HepG2 (cell line): Measurements from ENCODE around the gene CDT1. TPM values are rescaled to one million over a fixed set of nuclear protein-coding genes. Genes with fewer than 3 reads are reported as not detected.

Experiments
- ATAC-seq: fragments of 200-7000 bp; cut with Tn5 transposase; 3 replicates; pipeline ENCODE4 v1.9.1; 2020; ENCODE audit warnings: mild to moderate bottlenecking, moderate library complexity
- BruUV-seq: library from RNA; stranded (reverse); fragments of 400-500 nt; replicated peaks from 2 replicates; lab custom pipeline; 2021; lab: Mats Ljungman, UMichigan
- CTCF ChIA-PET: fragments of 300-600 bp; formaldehyde crosslinking; extraction: SDS; loops from one replicate; lab custom pipeline; 2021; ENCODE audit warnings: low total read pairs, inconsistent platforms, low intra/inter-chr PET ratio; lab: Yijun Ruan, JAX
- POLR2A ChIA-PET: fragments of 350-600 bp; sonication (Branson Sonifier 250); formaldehyde crosslinking; loops from one replicate; lab custom pipeline; 2020; ENCODE audit warnings: antibody characterized with exemption, inconsistent platforms; lab: Yijun Ruan, JAX
- DNase-seq: peaks from one replicate; pipeline ENCODE4 v3.0.0-alpha.2; 2015; ENCODE audit warnings: low spot score
- FAIRE-seq: peaks from 3 replicates; lab custom pipeline; 2011; peaks lifted over from hg19 to GRCh38; lab: Jason Lieb, UNC
- H2AFZ ChIP-seq: one replicate; pipeline ENCODE4 v1.6.1; 2011; ENCODE audit warnings: low read length, inconsistent platforms
- H3K27ac ChIP-seq: fragments of 300-600 bp; 3 replicates; pipeline ENCODE4 v1.8.0; 2011; ENCODE audit warnings: mixed run types, mild to moderate bottlenecking, mixed read lengths, low read length, inconsistent platforms; ENCODE audit not compliant: insufficient read depth; ENCODE audit errors: extremely low read length
- H3K27me3 ChIP-seq, 2 experiments: fragments of 200-600 bp in 1 of 2; 2 replicates in 1 of 2; 3 replicates in 1 of 2; pipeline versions ENCODE4 v1.6.0 to v1.8.0; 2011; ENCODE audit warnings: low read length in 2 of 2, mild to moderate bottlenecking in 2 of 2, moderate library complexity in 2 of 2, inconsistent platforms in 1 of 2; ENCODE audit not compliant: insufficient read depth in 2 of 2, control insufficient read depth in 1 of 2
- H3K36me3 ChIP-seq, 2 experiments: fragments of 200-600 bp in 1 of 2; replicated peaks in 1 of 2; 2 replicates in 1 of 2; 3 replicates in 1 of 2; pipeline versions ENCODE4 v1.5.1 to v1.8.0; 2011; ENCODE audit warnings: low read length in 2 of 2, inconsistent platforms in 1 of 2; ENCODE audit not compliant: insufficient read depth in 2 of 2, control insufficient read depth in 1 of 2
- H3K4me1 ChIP-seq: 2 replicates; pipeline ENCODE4 v1.5.1; 2012; ENCODE audit warnings: low read length, inconsistent platforms; ENCODE audit not compliant: insufficient read depth
- H3K4me2 ChIP-seq: 2 replicates; pipeline ENCODE4 v1.6.0; 2011; ENCODE audit warnings: low read depth, low read length, inconsistent platforms
- H3K4me3 ChIP-seq, 3 experiments: fragments of 200-600 bp in 1 of 3; sonication (generic), shearing (Covaris generic) in 1 of 3; replicated peaks in 1 of 3; 2 replicates each; pipeline ENCODE4 v1.5.1; 2011 to 2016; ENCODE audit warnings: low read length in 3 of 3, inconsistent platforms in 2 of 3, low read depth in 2 of 3, mild to moderate bottlenecking in 2 of 3, control low read depth in 1 of 3, mixed read lengths in 1 of 3; ENCODE audit not compliant: insufficient read depth in 1 of 3
- H3K79me2 ChIP-seq: one replicate; pipeline ENCODE4 v1.6.1; 2011; ENCODE audit warnings: low read length, inconsistent platforms; ENCODE audit not compliant: insufficient read depth
- H3K9ac ChIP-seq: 2 replicates; pipeline ENCODE4 v1.6.0; 2011; ENCODE audit warnings: mild to moderate bottlenecking, low read depth, low read length, inconsistent platforms; ENCODE audit not compliant: insufficient read depth
- H3K9me3 ChIP-seq: 2 replicates; pipeline ENCODE4 v1.5.1; 2012; ENCODE audit warnings: mild to moderate bottlenecking, low read length
- H4K20me1 ChIP-seq: 2 replicates; pipeline ENCODE4 v1.6.0; 2011; ENCODE audit warnings: inconsistent platforms, mild to moderate bottlenecking, low read length, moderate library complexity; ENCODE audit not compliant: insufficient read depth
- BCL6 ChIP-seq: IDR thresholded peaks from 2 replicates; pipeline ENCODE4 v1.6.1; 2016; ENCODE audit warnings: missing genetic modification reagents, missing compliant biosample characterization
- DRAP1 ChIP-seq: IDR thresholded peaks from 2 replicates; pipeline ENCODE4 v1.6.1; 2016; ENCODE audit warnings: missing genetic modification reagents, missing compliant biosample characterization
- HOXA3 ChIP-seq: sonication (generic); formaldehyde crosslinking; IDR thresholded peaks from 2 replicates; pipeline ENCODE4 v1.5.0; 2020; ENCODE audit warnings: missing genetic modification reagents
- KDM1A ChIP-seq: IDR thresholded peaks from 2 replicates; pipeline ENCODE4 v1.6.1; 2016; ENCODE audit warnings: missing compliant biosample characterization
- NAIF1 ChIP-seq: sonication (generic); formaldehyde crosslinking; IDR thresholded peaks from 2 replicates; pipeline ENCODE4 v1.5.0; 2020; ENCODE audit warnings: mild to moderate bottlenecking, missing genetic modification reagents, borderline replicate concordance
- NFIC ChIP-seq: IDR thresholded peaks from 2 replicates; pipeline ENCODE4 v1.6.1; 2012; ENCODE audit warnings: mild to moderate bottlenecking, low read length, inconsistent platforms
- NFKB2 ChIP-seq: sonication (generic); formaldehyde crosslinking; IDR thresholded peaks from 2 replicates; pipeline ENCODE4 v1.4.0; 2020; ENCODE audit warnings: missing genetic modification reagents, borderline replicate concordance
- TBX2 ChIP-seq: sonication (generic); formaldehyde crosslinking; IDR thresholded peaks from 2 replicates; pipeline ENCODE4 v1.5.0; 2020; ENCODE audit warnings: missing genetic modification reagents, mild to moderate bottlenecking, borderline replicate concordance
- THAP8 ChIP-seq: sonication (generic); formaldehyde crosslinking; IDR thresholded peaks from 2 replicates; pipeline ENCODE4 v1.5.1; 2020; ENCODE audit warnings: missing genetic modification reagents, mild to moderate bottlenecking, borderline replicate concordance
- ZFP91 ChIP-seq: sonication (generic); formaldehyde crosslinking; IDR thresholded peaks from 2 replicates; pipeline ENCODE4 v1.9.0; 2022; ENCODE audit warnings: missing genetic modification reagents, mild to moderate bottlenecking, borderline replicate concordance
- ZNF253 ChIP-seq: sonication (generic); formaldehyde crosslinking; IDR thresholded peaks from 2 replicates; pipeline ENCODE4 v1.8.0; 2022; ENCODE audit warnings: mild to moderate bottlenecking, missing genetic modification reagents, borderline replicate concordance
- ZNF331 ChIP-seq: sonication (generic); formaldehyde crosslinking; IDR thresholded peaks from 2 replicates; pipeline ENCODE4 v1.4.0; 2020; ENCODE audit warnings: missing genetic modification reagents
- ZNF674 ChIP-seq: sonication (generic); formaldehyde crosslinking; IDR thresholded peaks from 2 replicates; pipeline ENCODE4 v1.5.0; 2020; ENCODE audit warnings: low read depth, mild to moderate bottlenecking, missing genetic modification reagents
- ZNF891 ChIP-seq: sonication (generic); formaldehyde crosslinking; IDR thresholded peaks from 2 replicates; pipeline ENCODE4 v1.5.0; 2020; ENCODE audit warnings: mild to moderate bottlenecking, missing genetic modification reagents
- WGBS: methylation state at CpG from one replicate; pipeline ENCODE4 v1.1.6; 2017; ENCODE audit warnings: low lambda C conversion rate; 5-methylcytosine and 5-hydroxymethylcytosine counted together
- in situ Hi-C: cut with HindIII; loops from 2 replicates; pipeline ENCODE4 v1.10.0; 2017; ENCODE audit warnings: low pct_unique_long_range_greater_than_20kb; ENCODE audit not compliant: extremely low pct_ligation_motif_present
- intact Hi-C: fragments of 100-400 bp; cut with micrococcal nuclease; formaldehyde crosslinking; loops from one replicate; pipeline ENCODE4 v1.10.0; 2022; ENCODE audit not compliant: unreplicated experiment
- polyA plus RNA-seq, 8 experiments: library from polyadenylated mRNA; depleted of rRNA in 3 of 8; stranded (reverse) in 7 of 8; unstranded in 1 of 8; fragments of >200 nt; fragmentation: Illumina TruSeq in 4 of 8; extraction: Trizol in 4 of 8; gene quantifications; 2 replicates each; pipeline versions ENCODE4 v1.2.1 to v1.2.3, GENCODE V29; 2011 to 2016; ENCODE audit warnings: low read depth in 4 of 8, missing spikeins in 1 of 8, mixed read lengths in 1 of 8; ENCODE audit not compliant: insufficient read depth in 1 of 8
- total RNA-seq, 5 experiments: library from RNA; depleted of rRNA; stranded (reverse); fragments of >200 nt; fragmentation: Illumina TruSeq; extraction: Trizol; gene quantifications; 2 replicates each; pipeline ENCODE4 v1.2.3, GENCODE V29; 2016; ENCODE audit warnings: low read depth in 1 of 5
- TF ChIP-seq, protein P1 (sequence below): sonication (generic); formaldehyde crosslinking; IDR thresholded peaks from 2 replicates; pipeline ENCODE4 v1.4.0; 2020; ENCODE audit warnings: mild to moderate bottlenecking, missing genetic modification reagents
- TF ChIP-seq, protein P2 (sequence below): sonication (generic); formaldehyde crosslinking; IDR thresholded peaks from 2 replicates; pipeline ENCODE4 v1.9.0; 2022; ENCODE audit warnings: low read depth, missing genetic modification reagents
- TF ChIP-seq, protein P3 (sequence below): sonication (generic); formaldehyde crosslinking; IDR thresholded peaks from 2 replicates; pipeline ENCODE4 v1.5.0; 2020; ENCODE audit warnings: missing genetic modification reagents, mild to moderate bottlenecking, borderline replicate concordance

Gene CDT1
- total and polyA plus RNA-seq, 2 of the 13 experiments (the other 11 are each of a cell fraction or from before 2014, with no cell fraction given): 23.1 to 23.8 TPM

GRCh38 chr16:88821168-88821850 lies 17.7 kb downstream of the CDT1 start:
- H3K27ac ChIP-seq: no peak overlapping the region
- no peak for DNase-seq
- no peak overlapping the region for H3K4me2 ChIP-seq
- H3K4me1 ChIP-seq: peaks cover 23% of the 10 kb centered on the region
- peaks cover 0 to 5% of the 10 kb centered on the region in 2 experiments; a peak in 1 of 5 replicates for H3K27me3 ChIP-seq
- no peaks in the 10 kb centered on the region for H3K36me3 ChIP-seq
- H3K9ac ChIP-seq: no peak overlapping the region
- CTCF ChIA-PET: interaction anchor here (0.6 to 0.8 kb wide), 2 partner anchors 9 to 78 kb away, joined by 3 to 5 read pairs; partner anchors contain the start of gene APRT
- intact Hi-C loops: no loop called here
- H3K4me3 ChIP-seq: no peak overlapping the region
- no peak overlapping the region for H2AFZ ChIP-seq
- H3K9me3 ChIP-seq: no peaks in the 10 kb centered on the region
- H3K79me2 ChIP-seq: no peaks in the 10 kb centered on the region
- peak; percentile 70 for ATAC-seq
- H4K20me1 ChIP-seq: no peaks in the 10 kb centered on the region
- POLR2A ChIA-PET: interaction anchor here (1.5 kb wide), 1 partner anchor 10 kb away, joined by 5 read pairs; the partner anchor contains the start of gene APRT
- in situ Hi-C loops: no loop called here
- BruUV-seq: no TSS peak
- FAIRE-seq: no peak
- WGBS: 48% methylated on average over 15 of the region's 22 CpGs
- TF ChIP-seq KDM1A (CRISPR knock-in tag): no peak
- no peak for TF ChIP-seq ZNF674
- peak; percentile 25; the same call in 1 of the 2 replicates for TF ChIP-seq TBX2
- no peak for TF ChIP-seq BCL6 (CRISPR knock-in tag)
- TF ChIP-seq, protein P1, sequence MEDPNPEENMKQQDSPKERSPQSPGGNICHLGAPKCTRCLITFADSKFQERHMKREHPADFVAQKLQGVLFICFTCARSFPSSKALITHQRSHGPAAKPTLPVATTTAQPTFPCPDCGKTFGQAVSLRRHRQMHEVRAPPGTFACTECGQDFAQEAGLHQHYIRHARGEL (CRISPR knock-in tag): no peak
- peak; percentile 48; the same call in 1 of the 2 replicates for TF ChIP-seq ZFP91 (CRISPR knock-in tag)
- TF ChIP-seq DRAP1: no peak
- TF ChIP-seq, protein P2, sequence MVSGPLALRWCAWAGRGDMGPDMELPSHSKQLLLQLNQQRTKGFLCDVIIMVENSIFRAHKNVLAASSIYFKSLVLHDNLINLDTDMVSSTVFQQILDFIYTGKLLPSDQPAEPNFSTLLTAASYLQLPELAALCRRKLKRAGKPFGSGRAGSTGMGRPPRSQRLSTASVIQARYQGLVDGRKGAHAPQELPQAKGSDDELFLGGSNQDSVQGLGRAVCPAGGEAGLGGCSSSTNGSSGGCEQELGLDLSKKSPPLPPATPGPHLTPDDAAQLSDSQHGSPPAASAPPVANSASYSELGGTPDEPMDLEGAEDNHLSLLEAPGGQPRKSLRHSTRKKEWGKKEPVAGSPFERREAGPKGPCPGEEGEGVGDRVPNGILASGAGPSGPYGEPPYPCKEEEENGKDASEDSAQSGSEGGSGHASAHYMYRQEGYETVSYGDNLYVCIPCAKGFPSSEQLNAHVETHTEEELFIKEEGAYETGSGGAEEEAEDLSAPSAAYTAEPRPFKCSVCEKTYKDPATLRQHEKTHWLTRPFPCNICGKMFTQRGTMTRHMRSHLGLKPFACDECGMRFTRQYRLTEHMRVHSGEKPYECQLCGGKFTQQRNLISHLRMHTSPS (CRISPR knock-in tag): peak; percentile 49; the same call in 1 of the 2 replicates
- TF ChIP-seq ZNF253 (CRISPR knock-in tag): no peak
- 0 out of 2 replicates have a peak, but pooled peaks have one; percentile 26 for TF ChIP-seq ZNF891 (CRISPR knock-in tag)
- TF ChIP-seq, protein P3, sequence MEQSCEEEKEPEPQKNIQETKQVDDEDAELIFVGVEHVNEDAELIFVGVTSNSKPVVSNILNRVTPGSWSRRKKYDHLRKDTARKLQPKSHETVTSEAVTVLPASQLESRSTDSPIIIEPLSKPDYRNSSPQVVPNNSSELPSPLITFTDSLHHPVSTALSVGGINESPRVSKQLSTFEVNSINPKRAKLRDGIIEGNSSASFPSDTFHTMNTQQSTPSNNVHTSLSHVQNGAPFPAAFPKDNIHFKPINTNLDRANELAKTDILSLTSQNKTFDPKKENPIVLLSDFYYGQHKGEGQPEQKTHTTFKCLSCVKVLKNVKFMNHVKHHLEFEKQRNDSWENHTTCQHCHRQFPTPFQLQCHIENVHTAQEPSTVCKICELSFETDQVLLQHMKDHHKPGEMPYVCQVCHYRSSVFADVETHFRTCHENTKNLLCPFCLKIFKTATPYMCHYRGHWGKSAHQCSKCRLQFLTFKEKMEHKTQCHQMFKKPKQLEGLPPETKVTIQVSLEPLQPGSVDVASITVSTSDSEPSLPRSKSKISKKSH (CRISPR knock-in tag): 0 out of 2 replicates have a peak, but pooled peaks have one; percentile 27
- TF ChIP-seq HOXA3 (CRISPR knock-in tag): peak; percentile 31; the same call in 1 of the 2 replicates
- no peak for TF ChIP-seq NAIF1 (CRISPR knock-in tag)
- 0 out of 2 replicates have a peak, but pooled peaks have one; percentile 15 for TF ChIP-seq ZNF331
- no peak for TF ChIP-seq NFIC
- TF ChIP-seq THAP8 (CRISPR knock-in tag): 0 out of 2 replicates have a peak, but pooled peaks have one; percentile 28
- peak; percentile 60; the same call in 1 of the 2 replicates for TF ChIP-seq NFKB2
